Esophagus squamous epithelium (tissue), 4 donors: ENCODE measurements around the gene HBS1L.

Experiments
- POLR2A ChIP-seq, 4 donors: fragments of 450-650 bp; IDR thresholded peaks; one replicate each; pipeline ENCODE4 v1.6.1; 2017; ENCODE audit warnings: antibody characterized with exemption in 4 of 4, mild to moderate bottlenecking in 4 of 4, moderate library complexity in 3 of 4
- TF ChIP-seq, protein P1 (sequence below), 6 experiments: fragments of 450-650 bp in 4 of 6; fragments of 200-600 bp in 2 of 6; sonication (generic) in 2 of 6; IDR thresholded peaks; one replicate each; pipeline ENCODE4 v1.5.1; 2016 to 2019; ENCODE audit warnings: antibody characterized with exemption in 6 of 6, mild to moderate bottlenecking in 4 of 6, moderate library complexity in 4 of 6

DNA sequence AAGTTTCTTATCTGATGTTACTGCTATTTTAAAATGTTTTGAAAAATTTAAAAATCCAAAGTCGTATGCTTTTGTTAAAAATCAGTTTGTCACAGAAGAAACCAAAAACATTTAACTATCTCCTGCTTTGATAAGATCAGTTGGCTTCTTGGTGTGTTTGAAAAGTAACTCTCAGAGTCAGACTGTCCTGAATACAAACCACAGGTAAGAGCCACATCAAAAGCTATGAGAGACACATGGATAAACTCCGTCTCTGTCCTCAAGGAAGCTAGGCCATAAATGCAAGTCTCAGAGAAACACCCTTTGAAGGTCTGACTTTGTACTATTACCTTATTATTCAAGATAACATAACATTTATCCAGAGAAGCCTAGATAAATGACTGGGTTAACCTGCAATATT lies 7.7 kb downstream of the HBS1L start:
- TF ChIP-seq, protein P1, sequence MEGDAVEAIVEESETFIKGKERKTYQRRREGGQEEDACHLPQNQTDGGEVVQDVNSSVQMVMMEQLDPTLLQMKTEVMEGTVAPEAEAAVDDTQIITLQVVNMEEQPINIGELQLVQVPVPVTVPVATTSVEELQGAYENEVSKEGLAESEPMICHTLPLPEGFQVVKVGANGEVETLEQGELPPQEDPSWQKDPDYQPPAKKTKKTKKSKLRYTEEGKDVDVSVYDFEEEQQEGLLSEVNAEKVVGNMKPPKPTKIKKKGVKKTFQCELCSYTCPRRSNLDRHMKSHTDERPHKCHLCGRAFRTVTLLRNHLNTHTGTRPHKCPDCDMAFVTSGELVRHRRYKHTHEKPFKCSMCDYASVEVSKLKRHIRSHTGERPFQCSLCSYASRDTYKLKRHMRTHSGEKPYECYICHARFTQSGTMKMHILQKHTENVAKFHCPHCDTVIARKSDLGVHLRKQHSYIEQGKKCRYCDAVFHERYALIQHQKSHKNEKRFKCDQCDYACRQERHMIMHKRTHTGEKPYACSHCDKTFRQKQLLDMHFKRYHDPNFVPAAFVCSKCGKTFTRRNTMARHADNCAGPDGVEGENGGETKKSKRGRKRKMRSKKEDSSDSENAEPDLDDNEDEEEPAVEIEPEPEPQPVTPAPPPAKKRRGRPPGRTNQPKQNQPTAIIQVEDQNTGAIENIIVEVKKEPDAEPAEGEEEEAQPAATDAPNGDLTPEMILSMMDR (IDR thresholded peaks at IDR 0.05), result no peak
- TF ChIP-seq POLR2A (IDR thresholded peaks at IDR 0.05), result no peak
